ENCODE measurements around the gene CCR7. TPM values are rescaled to one million over a fixed set of nuclear protein-coding genes. Genes with fewer than 3 reads are reported as not detected.

The CCR7 gene
- total RNA-seq, 1 donor from 2014 or later: not detected

DNA sequence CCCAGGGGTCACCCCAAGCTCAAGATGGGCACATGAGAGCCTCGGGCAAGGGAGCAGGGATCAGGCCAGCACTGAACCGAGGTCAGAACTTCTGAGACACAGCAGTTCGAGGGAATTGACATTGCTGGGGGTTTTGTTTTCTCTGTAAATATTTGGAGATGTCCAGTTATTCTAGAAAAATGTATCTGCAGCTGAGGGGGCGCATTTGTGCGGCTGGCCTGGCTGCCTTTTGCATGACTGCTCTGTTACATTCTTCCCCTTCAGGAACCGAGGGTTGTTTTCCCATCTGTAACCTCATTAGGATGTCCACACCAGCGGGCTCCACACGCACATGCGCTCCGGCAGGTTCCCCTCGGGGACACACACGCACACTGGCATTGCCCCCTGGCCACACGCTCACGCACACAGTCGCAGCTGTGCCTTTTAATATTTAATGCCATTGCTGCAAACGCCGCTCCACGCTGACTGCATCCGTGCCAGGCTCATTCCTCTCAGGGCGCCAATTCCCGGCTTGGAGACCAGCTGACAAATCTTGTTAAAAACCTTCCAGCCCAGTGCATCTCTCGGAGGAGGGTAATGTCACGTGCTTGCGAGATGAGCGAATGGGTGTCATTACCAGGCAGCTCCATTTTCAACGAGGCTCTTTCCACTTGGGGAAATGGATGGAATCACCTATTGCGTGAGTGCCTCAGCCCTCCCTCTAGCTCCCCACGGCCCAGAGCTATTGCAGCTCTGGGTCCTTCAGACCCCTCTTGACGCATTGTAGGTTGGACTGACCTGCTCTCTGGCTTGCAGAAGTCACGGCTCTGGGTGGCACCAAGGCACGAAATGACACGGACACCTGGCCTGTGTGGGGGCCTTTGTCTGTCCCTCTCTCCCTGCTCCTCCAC is 13.1 kb downstream of the CCR7 start:
- no peak for DNase-seq (ENCODE audit: low read depth)
- TF ChIP-seq, protein P1, sequence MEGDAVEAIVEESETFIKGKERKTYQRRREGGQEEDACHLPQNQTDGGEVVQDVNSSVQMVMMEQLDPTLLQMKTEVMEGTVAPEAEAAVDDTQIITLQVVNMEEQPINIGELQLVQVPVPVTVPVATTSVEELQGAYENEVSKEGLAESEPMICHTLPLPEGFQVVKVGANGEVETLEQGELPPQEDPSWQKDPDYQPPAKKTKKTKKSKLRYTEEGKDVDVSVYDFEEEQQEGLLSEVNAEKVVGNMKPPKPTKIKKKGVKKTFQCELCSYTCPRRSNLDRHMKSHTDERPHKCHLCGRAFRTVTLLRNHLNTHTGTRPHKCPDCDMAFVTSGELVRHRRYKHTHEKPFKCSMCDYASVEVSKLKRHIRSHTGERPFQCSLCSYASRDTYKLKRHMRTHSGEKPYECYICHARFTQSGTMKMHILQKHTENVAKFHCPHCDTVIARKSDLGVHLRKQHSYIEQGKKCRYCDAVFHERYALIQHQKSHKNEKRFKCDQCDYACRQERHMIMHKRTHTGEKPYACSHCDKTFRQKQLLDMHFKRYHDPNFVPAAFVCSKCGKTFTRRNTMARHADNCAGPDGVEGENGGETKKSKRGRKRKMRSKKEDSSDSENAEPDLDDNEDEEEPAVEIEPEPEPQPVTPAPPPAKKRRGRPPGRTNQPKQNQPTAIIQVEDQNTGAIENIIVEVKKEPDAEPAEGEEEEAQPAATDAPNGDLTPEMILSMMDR (conservative IDR thresholded peaks at IDR 0.05; ENCODE audit: low read depth, low read length): no peak
- no peak overlapping the region for H3K4me3 ChIP-seq (ENCODE audit: low read depth, low read length)

DNA sequence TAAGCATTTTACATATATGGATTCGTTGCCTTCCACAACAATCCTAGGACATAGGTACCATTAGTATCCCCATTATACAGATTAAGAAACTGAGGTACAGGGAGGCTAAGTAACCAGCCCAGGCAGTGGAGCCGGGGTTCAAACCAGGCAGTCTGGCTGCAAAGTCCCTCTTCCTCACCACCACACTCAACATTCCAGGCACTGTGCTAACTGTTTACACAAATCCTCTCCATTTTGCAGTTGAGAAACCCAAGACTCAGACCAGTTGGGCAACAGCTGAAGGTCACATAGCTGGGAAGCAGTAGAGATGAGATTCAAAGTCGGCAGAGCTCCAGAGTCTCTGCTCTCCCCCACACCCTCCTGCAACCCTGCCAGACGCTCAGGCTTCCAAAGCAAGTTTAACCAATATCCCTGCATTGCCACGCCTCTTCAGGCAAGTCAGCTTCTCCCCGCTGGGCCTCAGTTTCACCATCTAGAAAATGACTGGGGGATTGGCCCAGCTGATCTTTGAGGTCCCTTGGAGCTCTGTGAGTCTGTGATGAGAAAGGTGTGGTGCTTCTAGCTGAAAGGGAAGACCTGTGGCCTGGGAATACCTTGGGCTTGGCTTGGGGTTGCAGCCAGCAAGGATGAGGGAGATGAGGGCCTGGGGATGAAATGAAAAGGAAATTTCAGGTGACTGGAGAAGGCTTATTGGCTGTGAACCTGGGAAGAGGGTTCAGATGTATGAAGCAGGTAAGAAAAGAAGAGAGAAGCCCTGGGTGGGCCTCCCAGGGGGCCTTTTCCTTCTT is 14.0 kb downstream of the CCR7 start:
- TF ChIP-seq, protein P1 (conservative IDR thresholded peaks at IDR 0.05; ENCODE audit: low read depth, low read length): no peak
- no peak for DNase-seq (ENCODE audit: low read depth)
- no peak overlapping the region for H3K4me3 ChIP-seq (ENCODE audit: low read depth, low read length)

DNA sequence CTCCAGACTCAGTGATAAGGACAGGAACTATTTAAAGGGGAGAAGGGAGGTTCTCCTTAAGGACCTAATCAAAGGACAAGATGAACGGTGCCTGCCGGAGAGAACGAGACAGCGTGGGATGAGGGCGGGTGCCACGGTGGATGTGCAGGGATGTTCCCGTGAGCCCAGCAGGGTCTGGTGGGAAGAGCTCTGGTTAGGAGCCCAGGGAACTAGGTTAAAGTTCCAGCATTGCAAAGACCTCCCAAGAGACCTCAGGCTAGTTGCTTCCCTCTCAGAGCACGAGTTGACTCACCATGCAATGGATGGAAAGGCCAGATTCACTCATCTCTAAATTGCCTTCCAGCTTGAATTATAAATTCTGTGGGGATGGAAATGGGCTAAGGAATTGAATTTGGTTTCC is 14.7 kb downstream of the CCR7 start:
- TF ChIP-seq, protein P1 (conservative IDR thresholded peaks at IDR 0.05; ENCODE audit: low read depth, low read length): no peak
- no peak for DNase-seq (ENCODE audit: low read depth)
- H3K4me3 ChIP-seq (ENCODE audit: low read depth, low read length): no peak overlapping the region

DNA sequence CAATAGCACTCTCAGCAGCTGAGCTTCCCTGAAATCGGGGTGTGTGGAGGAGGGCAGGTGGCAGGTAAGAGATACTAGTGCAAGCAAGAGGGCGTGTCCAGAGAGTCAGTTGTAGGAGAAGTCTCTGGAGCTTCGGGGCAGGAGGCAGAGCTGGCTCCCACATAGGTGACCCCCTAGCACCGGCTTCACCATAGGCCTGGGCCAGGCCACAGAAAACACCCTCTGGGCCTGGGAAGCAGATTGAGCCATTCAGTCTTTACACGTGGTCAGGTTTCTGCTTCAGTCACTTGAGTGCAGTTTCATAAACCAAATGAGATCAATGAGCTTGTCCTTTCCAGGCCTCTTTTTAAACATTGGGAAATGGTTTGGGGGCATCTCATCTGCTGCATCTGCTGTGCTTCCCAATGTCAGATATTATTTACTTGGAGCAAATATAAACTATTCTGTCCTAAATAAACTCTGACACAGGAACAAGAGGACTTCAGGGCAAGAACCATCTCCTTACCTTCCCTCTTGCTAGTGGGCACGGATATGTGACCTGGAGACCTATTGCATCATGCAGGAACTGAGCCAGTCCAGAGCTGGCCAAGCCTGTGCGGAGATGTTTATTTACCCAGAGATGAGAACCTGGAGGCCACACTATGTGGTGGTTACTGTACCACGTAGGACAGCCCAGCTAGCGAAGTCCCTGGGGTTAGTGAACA is 16.1 kb downstream of the CCR7 start:
- peak; percentile 59 for DNase-seq (ENCODE audit: low read depth)
- TF ChIP-seq, protein P1 (conservative IDR thresholded peaks at IDR 0.05; ENCODE audit: low read depth, low read length): no peak
- H3K4me3 ChIP-seq (ENCODE audit: low read depth, low read length): no peak overlapping the region

DNA sequence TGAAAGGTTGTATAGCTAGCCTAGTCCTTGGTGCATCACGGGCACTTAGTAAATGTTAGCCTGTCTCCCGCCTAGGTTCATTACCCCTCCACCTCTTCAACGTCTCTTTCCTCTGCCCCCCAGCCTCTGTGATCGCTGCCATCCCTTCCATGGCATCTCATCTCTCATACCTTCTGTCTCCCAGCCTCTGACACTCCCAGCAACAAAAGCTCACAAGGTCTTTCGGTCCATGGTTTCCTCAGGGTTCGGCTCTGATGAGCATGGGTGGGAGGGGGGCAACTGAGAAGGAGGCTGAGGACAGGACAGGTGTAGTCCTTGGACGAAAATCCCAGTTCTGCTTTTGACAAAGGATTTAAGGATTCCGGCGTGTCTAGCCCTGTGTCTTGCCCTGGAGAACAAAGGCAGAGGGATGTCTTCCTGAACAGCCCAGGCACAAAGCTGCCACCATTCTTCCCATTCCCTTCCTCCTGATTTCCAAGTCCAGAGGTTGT is 16.7 kb downstream of the CCR7 start:
- TF ChIP-seq, protein P1 (conservative IDR thresholded peaks at IDR 0.05; ENCODE audit: low read depth, low read length): no peak

DNA sequence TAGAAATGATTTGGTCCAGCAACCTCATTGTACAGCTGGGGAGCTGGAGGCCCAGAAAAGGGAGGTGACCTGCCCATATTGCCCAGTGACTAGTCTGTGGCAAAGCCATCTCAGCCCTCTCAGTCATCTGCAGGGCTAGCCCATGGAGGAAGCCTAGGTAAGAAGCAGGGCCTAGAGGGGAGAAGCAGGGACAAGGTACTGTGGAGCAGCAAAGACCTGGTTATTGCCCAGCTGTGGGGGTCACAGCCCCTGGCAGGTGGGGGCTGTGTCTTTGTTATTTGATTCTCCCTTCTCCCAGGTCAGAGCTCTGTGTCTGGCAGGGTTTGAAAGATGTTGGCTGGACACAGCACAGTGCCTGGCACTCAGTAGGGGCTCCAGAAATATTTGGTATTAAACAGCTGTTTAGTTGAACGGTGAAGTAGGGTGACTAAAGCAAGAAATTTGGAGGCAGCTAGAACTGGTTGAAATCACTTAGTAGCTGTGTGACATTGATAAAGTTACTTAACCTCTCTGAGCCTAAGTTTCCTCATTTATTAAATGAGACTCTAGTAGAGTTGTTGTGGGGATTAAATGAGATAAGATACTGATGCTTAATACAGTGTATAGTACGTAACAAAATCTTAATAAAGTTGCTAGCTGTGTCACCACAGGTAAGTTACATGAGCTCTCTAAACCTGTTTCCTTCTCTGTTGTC is 17.3 kb downstream of the CCR7 start:
- DNase-seq (ENCODE audit: low read depth): no peak
- TF ChIP-seq, protein P1 (conservative IDR thresholded peaks at IDR 0.05; ENCODE audit: low read depth, low read length): no peak
- H3K4me3 ChIP-seq (ENCODE audit: low read depth, low read length): no peak overlapping the region

More for the DNA sequence above, 16.7 kb downstream of the CCR7 start:
- DNase-seq (ENCODE audit: low read depth): no peak
- H3K4me3 ChIP-seq (ENCODE audit: low read depth, low read length): no peak overlapping the region
